ENCODE data around the gene SH2D1A.

SH2D1A gene

GRCh38 chrX:124342174-124342867 lies 4.0 kb upstream of the SH2D1A start:
- no peak overlapping the region for H3K4me3 ChIP-seq (ENCODE audit: low read length)
- TF ChIP-seq ZNF274 (IDR thresholded peaks at IDR 0.05; ENCODE audit: low read depth, low read length) = no peak

- H3K4me3 ChIP-seq (ENCODE audit: low read length) = no peak overlapping the region
- no peak for TF ChIP-seq ZNF274 (IDR thresholded peaks at IDR 0.05; ENCODE audit: low read depth, low read length)
These were observed 3.3 kb upstream of the SH2D1A start for GRCh38 chrX:124343016-124343415.

GRCh38 chrX:124344246-124344645 lies 2.1 kb upstream of the SH2D1A start:
- TF ChIP-seq ZNF274 (IDR thresholded peaks at IDR 0.05; ENCODE audit: low read depth, low read length) = no peak
- no peak overlapping the region for H3K4me3 ChIP-seq (ENCODE audit: low read length)

DNA sequence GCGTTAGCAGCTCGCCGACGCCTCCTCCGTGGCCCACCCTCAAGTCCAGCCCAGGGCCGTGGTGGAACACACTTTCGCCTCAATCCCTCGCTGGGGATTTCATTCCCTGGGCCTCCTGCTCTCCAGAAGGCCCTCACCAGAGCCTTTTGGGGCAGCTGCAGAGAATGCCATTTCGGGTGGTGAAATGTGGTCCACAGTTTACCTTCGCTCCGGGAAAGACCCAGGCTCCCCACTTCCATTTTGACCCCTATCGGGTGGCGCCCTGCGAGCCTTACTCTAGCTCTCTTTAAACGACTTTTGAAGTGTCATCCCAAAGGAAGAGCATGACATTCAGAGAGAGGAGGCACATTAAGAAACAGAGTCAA lies 496 bp downstream of the SH2D1A start:
- H3K4me3 ChIP-seq (ENCODE audit: low read length) = no peak overlapping the region
- TF ChIP-seq ZNF274 (IDR thresholded peaks at IDR 0.05; ENCODE audit: low read depth, low read length) = no peak

DNA sequence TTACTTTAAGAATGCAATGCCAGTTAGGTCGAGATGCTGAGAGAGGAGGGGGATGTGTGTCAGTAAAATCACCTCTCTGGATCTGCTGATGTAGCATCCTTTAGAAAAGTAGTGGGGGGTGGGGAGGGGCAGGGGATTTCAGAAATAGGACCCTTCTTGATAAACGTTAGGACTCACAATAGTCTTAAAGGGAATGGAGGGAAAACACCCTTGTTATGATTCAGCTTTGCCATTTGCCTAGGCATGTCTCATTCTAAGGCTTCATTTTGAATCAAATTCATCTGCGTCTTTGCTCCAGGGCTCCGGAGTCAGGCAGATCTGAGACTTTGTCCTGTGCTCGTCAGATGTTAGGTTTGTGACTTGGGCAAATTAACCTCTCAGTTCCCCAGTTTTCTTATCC lies 879 bp downstream of the SH2D1A start:
- H3K4me3 ChIP-seq (ENCODE audit: low read length) = no peak overlapping the region
- no peak for TF ChIP-seq ZNF274 (IDR thresholded peaks at IDR 0.05; ENCODE audit: low read depth, low read length)

- H3K4me3 ChIP-seq (ENCODE audit: low read length) = no peak overlapping the region
- no peak for TF ChIP-seq ZNF274 (IDR thresholded peaks at IDR 0.05; ENCODE audit: low read depth, low read length)
These were observed 1.8 kb downstream of the SH2D1A start for GRCh38 chrX:124348182-124348581.

DNA sequence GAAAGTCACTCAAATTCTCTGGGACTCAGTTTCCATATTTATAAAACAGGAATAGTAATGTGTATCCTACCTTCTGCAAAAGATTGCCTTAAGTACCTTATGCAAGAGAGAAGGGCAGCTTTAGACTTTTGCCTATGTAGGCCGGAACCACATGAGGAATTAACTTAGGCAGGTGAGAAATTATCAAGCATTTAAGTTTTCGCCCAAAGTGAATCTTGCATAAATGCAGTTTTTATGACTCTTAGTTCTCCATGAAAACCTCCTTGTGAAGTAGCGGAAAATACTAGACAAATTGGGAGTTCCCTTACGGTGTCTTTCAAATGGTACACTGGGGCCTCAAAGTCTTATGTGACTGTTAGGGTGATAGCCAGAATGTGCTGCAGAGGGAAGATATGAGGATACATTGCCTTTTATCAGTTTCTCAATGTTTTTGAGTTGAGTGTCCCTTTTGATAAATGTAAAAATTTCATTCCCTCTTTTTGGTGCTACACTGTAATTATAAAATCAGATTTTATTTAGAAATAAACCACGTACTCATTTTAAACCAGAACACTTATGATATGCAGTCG lies 2.6 kb downstream of the SH2D1A start:
- TF ChIP-seq ZNF274 (IDR thresholded peaks at IDR 0.05; ENCODE audit: low read depth, low read length) = no peak
- H3K4me3 ChIP-seq (ENCODE audit: low read length) = no peak overlapping the region

DNA sequence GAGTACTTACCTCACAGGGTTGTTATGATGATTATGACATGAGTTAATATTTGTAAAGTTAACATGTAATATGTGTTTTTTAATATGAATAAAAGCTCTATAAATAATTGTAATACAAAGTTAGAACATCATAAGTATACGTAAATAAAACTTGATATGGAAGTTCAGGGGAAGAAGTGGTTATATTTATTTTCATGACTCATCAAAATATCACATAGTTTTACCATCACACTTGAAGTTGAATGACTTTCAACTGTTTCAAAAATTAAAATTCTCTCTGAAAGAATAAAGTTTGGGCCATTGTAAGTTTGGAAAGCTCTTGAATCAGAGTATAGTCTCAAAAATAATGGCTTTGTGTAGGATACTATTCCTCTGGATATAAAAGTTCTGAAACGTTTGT lies 8.3 kb downstream of the SH2D1A start:
- no peak for TF ChIP-seq ZNF274 (IDR thresholded peaks at IDR 0.05; ENCODE audit: low read depth, low read length)
- no peak overlapping the region for H3K4me3 ChIP-seq (ENCODE audit: low read length)

- TF ChIP-seq ZNF274 (IDR thresholded peaks at IDR 0.05; ENCODE audit: low read depth, low read length) = no peak
- no peak overlapping the region for H3K4me3 ChIP-seq (ENCODE audit: low read length)
These were observed 12.5 kb downstream of the SH2D1A start for GRCh38 chrX:124358800-124359383.

DNA sequence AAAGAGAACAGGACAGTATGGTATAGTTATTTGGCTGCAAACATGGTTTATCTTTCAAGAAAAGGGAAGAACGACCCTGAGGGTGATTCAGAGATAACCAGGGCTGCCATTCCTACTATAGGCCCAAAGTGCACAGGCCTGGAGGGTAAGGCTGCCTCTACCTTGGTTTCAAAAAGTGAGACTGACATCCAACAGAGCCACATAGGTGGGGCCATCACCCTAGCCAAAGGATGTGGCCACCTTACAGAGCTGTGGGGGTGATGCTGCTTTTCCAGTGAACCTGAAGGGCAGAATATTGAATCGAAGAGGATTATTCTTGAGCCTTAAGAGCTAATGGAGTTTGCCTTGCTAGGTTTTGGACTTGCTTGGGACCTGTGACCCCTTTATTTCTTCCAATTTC lies 15.7 kb downstream of the SH2D1A start:
- no peak overlapping the region for H3K4me3 ChIP-seq (ENCODE audit: low read length)
- TF ChIP-seq ZNF274 (IDR thresholded peaks at IDR 0.05; ENCODE audit: low read depth, low read length) = no peak

DNA sequence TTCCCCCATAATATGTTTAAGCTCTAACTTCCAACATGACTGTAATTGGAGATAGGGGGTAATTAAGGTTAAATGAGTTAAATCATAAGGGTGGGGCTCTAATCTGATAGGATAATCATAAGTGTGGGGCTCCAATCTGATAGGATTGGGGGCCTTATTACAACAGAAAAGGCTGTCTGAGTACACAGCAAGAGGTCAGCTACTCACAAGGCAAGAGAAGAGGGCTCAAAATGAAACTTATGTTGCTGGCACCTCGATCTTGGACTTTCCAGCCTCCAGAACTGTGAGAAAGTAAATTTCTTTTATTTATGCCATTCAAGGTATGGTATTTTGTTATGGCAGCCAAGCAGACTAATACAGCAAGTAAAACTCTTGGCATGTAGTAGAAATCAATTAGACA lies 16.4 kb downstream of the SH2D1A start:
- TF ChIP-seq ZNF274 (IDR thresholded peaks at IDR 0.05; ENCODE audit: low read depth, low read length) = no peak
- no peak overlapping the region for H3K4me3 ChIP-seq (ENCODE audit: low read length)

DNA sequence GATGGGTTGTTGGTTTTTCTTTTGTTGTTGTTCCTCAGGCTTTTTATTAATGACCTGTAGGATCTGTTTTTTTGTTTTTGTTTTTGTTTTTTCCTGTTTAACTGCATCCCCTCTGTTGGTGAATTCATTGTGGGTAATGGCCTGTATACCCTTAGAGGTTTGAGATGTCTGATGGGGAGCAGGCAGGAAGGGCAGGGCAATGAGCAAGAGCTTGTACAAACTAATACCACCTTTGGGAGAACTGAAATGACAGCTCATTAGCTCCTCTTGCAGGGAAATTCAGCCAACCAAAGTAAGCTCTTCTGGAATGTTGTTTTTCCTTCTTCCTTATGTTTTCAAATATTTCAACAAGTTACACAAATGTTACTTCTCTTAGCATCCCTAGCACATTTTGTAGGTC lies 23.4 kb downstream of the SH2D1A start:
- no peak overlapping the region for H3K4me3 ChIP-seq (ENCODE audit: low read length)
- TF ChIP-seq ZNF274 (IDR thresholded peaks at IDR 0.05; ENCODE audit: low read depth, low read length) = no peak

GRCh38 chrX:124373348-124373747 lies 27.0 kb downstream of the SH2D1A start:
- H3K4me3 ChIP-seq (ENCODE audit: low read length) = no peak overlapping the region
- TF ChIP-seq ZNF274 (IDR thresholded peaks at IDR 0.05; ENCODE audit: low read depth, low read length) = no peak

GRCh38 chrX:124378643-124379042 lies 32.3 kb downstream of the SH2D1A start:
- H3K4me3 ChIP-seq (ENCODE audit: low read length) = no peak overlapping the region
- TF ChIP-seq ZNF274 (IDR thresholded peaks at IDR 0.05; ENCODE audit: low read depth, low read length) = no peak

GRCh38 chrX:124383354-124383753 lies 37.0 kb downstream of the SH2D1A start:
- TF ChIP-seq ZNF274 (IDR thresholded peaks at IDR 0.05; ENCODE audit: low read depth, low read length) = no peak
- H3K4me3 ChIP-seq (ENCODE audit: low read length) = no peak overlapping the region

Measured in GM08714 (cell line).